OCI-M2 (cell line): ENCODE data around the gene CYP4F12.

Experiments
- DNase-seq: peaks from one replicate; lab custom pipeline; 2025; ENCODE audit not compliant: unreplicated experiment; lab: John Stamatoyannopoulos, UW

CYP4F12 gene, protein sequence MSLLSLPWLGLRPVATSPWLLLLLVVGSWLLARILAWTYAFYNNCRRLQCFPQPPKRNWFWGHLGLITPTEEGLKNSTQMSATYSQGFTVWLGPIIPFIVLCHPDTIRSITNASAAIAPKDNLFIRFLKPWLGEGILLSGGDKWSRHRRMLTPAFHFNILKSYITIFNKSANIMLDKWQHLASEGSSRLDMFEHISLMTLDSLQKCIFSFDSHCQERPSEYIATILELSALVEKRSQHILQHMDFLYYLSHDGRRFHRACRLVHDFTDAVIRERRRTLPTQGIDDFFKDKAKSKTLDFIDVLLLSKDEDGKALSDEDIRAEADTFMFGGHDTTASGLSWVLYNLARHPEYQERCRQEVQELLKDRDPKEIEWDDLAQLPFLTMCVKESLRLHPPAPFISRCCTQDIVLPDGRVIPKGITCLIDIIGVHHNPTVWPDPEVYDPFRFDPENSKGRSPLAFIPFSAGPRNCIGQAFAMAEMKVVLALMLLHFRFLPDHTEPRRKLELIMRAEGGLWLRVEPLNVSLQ

DNA sequence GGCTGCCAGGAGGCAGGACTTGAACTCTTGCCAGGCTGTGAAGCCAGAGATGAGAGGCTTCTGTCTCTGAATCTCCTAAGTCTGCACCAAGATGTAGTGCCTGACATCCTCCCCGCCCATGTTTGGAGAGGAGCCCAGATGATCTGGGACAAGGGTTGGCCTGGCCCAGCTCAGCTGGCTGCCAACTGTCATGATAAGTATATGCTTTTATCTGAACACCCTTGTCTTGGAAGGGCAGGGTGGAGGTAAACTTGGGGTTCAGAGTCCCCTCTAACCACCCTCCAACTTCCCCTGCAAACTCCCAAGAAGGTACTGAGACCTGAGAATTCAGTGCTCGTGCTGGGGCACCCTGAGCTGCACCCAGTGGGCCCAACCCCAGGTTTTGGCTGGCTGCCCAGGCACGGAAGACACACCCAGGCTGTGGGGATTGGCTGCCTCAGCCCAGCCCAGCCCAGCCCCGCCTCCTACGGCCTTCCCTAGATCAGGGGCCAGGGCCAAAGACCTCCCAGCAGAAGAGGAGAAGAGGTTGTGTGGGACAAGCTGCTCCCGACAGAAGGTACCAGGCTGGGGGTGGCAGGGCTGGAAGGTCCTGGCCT lies at the start of gene CYP4F12:
Gene CYP4F12 (plus strand): TSS at position 508 of the 596 bp plus-strand sequence. CDS start 443 bp downstream, outside the sequence.
- DNase-seq: no peak

DNA sequence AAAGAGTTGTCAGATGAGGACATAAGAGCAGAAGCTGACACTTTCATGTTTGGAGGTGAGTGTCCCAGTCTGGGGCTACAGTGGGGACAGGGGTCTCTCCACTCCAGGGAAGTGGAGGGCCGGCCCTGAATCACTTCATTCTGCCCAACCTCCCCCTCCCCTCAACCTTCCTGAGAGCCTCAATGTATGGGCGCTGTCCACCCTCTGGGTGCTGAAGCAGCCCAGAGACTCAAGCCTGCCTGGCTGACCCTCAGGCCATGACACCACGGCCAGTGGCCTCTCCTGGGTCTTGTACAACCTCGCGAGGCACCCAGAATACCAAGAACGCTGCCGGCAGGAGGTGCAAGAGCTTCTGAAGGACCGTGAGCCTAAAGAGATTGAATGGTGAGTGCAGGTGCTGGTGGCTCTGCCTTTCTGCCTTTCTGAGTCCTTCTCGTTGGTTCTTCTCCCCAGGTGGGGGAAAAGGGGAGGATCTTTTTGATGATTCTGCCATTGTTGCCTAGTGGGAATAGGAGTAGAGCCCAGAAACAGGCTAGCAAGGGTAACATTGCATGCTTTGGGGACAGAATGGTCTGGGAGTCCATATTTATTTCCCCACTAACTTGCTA lies 49.1 kb upstream of the CYP4F12 start:
- peak; percentile 7 for DNase-seq

DNA sequence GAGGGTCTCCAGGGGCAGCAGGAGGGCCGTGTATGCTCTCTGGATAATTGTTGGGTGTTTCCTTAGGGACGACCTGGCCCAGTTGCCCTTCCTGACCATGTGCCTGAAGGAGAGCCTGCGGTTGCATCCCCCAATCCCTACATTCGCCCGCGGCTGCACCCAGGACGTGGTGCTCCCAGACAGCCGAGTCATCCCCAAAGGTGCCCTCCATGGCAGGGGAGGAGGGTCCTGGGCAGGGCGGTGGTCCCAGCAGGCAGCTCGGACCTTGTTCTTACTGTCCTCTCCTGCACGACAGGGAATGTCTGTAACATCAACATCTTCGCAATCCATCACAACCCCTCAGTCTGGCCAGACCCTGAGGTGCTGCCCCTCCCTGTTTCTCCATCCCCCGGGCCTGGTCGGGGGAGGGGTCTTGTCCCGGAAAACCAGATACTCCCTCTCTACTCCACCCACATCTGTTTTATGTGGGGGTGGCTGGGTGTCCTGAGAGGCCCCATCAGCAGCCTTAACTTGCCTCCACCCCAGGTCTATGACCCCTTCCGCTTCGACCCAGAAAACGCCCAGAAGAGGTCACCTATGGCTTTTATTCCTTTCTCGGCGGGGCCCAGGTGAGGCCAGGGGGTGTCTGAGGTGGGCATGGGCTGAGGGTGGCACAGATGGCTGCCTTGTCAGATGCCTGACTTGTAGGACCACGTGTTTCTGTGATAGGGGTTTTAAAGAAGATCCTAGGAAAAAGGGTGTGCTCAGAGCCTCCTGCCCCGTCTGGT lies 44.5 kb upstream of the CYP4F12 start:
- DNase-seq: no peak

DNA sequence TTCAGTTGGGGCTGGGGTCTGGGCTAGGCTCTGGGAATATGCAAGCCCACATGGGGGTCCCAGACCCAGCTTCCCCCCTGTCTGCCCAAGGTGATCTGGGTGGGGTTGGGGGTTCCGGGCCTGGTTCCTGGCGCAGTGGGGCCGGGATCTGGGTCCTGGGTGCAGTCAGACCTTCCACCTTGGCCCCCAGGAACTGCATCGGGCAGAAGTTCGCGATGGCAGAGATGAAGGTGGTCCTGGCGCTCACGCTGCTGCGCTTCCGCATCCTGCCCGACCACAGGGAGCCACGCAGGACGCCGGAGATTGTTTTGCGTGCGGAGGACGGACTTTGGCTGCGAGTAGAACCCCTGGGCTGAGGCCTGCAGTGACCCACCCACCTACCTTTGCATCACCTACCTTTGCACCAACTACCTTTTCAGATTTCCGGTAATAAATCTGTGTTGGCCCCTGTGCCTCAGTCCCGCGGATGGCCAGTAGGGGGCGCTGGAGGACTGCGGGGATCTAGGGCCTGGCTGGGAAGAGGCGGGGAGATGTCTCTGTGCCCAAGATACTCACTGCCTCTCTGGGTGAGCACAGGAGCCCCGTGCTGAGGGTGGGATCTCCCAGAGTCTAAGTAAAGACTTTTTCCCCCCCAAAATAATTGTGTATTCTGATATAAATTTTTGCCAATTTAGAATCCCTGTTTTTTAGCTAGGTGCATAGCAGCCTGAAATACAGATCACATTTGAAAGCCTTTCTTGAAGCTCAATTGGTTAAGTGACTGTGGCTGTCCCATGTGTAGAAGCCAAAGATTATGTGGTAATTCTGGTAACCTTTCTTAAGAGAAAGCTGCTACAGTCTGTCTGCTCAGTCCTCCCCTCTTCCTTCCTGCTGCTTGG lies 43.6 kb upstream of the CYP4F12 start:
- peak; percentile 4 for DNase-seq

DNA sequence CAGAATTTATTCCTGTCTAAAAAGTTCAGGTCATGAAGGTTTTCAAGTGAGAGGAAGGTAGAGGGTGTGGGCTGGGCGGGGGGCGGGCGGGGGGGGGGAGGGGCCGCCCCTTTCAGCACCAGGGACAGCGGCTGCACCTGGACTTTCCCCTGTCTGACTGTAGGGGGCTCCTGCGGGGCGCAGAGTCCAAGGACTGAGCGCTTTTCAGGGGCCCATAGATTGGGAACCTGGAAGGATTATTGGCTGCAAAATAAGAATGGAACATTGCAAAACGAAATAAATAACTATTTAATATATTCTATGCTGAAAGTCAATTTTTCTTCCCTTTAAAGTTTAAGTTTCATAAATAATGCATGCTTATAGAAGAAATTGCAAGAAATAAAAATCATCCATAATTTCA lies 41.1 kb upstream of the CYP4F12 start:
- no peak for DNase-seq

DNA sequence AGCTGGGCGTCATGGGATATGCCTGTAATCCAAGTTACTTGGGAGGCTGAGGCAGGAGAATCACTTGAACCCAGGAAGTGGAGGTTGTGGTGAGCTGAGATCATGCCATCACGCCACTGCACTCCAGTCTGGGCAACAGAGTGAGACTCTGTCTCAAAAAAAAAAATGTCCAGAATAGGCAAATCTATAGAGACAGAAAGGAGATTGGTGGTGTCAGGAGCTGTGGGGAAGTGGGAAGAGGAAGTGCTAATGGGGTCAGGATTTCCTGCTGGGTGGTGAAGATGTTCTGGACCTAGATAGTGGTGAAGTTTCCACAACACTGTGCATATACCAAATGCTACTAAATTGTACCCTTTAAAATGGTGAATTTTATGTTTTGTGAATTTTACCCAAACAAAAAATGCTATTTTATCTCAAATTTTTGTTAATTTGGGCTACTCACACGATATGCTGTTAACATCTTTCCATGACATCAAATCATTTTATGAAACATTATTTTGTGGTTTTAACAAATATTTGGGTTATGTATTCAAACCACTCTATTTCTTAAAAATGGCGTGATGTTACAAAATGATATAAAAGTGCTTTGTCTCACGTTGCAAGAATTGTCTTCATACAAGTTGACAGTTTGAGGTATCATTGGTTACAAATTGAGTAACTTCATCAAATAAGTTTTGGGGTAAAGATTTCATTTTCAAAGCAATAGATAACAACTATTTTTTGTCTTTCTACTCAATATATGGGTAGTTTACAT lies 39.6 kb upstream of the CYP4F12 start:
- DNase-seq: no peak

DNA sequence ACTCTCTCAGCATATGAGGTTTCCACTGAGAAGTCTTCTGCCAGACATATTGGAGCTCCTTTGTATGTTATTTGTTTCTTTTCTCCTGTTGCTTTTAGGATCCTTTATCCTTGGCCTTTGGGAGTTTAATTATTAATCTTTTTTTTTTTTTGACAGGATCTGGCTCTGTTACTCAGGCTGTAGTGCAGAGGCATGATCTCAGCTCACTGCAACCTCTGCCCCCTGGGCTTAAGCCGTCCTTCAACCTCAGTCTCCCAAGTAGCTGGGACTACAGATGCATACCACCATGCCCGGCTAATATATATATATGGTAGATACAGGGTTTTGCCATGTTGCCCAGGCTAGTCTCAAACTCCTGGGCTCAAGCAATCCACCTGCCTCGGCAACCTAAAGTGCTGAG lies 38.8 kb upstream of the CYP4F12 start:
- no peak for DNase-seq

DNA sequence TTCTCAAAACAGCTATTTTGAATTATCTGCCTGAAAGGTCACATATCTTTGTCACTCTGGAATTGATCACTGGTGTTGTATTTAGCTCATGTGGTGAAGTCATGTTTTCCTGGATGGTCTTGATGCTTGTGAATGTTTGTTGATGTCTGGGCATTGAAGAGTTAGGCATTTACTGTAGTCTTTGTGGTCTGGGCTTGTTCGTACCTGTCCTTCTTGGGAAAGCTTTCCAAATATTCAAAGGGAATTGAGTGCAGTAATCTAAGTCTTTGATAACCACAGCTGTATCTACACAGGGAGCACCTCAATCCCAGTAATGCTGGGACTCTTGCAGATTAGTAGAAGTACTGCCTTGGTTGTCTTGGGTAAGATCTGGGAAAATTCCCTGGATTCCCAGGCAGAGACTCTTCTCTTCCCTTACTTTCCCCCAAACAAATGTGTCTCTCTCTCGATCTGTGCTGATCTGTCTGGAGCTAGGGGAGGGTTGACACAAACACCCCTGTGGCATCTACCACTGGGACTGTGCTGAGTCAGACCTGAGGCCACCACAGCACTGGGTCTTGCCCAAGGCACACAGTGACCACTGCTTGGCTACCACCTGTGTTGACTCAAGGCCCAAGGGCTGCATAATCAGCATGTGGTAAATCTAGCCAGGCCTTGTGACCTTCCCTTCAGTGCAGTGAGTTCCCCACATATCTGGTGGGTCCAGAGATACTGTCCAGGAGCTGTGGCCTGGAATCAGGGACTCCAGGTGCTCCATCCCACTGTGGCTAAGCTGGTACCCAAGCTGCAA lies 37.7 kb upstream of the CYP4F12 start:
- DNase-seq: no peak

DNA sequence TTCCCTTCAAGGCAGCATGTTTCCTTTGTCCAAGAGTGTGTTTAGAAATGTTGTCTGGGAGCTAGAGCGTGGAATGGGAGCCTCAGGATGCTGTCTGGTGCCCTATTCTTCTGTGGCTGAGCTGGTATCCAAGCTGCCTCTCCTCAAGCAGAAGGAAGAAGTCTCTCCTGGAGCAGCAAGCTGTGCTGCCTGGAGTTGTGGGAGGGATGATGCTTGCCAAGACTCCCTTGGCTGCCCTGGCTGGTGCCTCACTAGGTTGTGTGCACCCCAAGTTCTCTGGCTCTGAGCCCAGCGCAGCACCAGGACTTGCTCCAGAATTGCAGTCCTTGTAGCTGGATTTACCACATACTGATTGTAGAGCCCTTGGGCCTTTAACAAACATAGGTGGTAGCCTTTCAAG lies 36.9 kb upstream of the CYP4F12 start:
- DNase-seq: no peak

DNA sequence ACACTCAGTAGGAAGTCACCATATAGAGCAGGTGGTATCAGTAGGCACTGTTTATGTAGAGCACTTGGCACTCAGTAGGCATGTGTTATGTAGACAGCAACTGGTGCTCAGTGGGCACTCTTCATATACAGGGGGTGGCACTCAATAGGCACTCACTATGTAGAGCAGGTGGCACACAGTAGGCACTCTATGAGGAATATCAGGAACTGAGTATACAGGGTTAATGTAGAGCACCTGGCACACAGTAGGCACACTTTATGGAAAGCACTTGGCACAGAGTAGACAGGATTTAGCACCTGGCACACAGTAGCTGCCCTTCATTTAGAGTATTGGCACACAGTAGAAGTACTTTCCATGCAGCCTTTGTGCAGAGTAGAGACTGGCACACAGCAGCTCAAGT lies 33.3 kb upstream of the CYP4F12 start:
- no peak for DNase-seq

DNA sequence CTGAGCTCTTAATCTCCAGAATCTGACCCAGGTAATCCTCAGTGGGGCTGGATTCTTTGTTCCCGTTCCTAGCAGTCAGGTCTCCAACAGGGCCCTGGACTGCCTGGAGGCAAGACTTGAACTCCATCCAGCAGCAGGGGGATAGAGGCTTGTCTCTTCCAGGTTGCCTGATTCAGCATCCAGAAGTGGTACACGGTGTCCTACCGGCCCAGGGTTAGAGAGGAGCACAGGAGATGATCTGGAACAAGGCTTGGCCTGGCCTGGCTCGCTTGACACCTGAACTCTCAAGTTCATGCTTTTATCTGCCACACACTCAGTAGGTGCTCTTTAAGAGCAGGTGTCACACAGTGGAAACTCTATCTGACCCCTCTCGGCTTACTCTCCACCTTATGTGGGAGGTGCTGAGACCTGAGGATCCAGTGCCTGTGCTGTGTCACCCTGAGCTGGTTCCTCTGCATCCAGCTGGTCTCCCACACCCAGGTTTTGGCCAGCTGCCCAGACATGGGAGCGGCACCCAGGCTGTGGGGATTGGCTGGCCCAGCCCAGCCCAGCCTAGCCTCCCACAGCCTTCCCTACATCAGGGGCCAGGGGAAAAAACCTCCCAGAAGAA lies 32.5 kb upstream of the CYP4F12 start, which contains the start of gene CYP4F3:
Gene CYP4F3 (plus strand): TSS at position 604 of the 610 bp plus-strand sequence. CDS start 519 bp downstream, outside the sequence.
- DNase-seq: no peak

DNA sequence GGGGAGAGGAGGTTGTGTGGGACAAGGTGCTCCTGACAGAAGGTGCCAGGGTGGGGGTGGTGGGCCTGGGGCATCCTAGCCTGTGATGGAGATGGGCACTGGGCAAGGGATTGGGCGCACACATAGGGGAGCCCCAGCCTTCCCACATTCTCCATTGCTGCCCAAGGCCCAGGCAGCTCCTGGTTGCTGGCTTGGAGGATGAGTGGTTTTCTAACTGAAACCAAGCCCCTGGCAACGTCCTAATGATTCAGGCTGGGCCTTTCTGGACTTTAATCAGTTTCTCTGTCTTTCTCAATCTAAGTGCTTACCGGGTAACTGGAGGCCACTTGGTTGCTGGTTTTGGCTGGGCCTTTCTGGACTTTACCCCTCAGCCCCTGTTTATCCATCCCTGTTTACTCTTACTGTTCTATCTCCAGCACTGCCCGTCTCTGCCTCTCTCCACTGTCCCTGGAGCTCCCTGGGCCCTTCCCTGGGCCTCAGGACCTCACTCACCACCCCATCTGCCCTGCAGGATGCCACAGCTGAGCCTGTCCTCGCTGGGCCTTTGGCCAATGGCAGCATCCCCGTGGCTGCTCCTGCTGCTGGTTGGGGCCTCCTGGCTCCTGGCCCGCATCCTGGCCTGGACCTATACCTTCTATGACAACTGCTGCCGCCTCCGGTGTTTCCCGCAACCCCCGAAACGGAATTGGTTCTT lies 31.8 kb upstream of the CYP4F12 start:
- no peak for DNase-seq

DNA sequence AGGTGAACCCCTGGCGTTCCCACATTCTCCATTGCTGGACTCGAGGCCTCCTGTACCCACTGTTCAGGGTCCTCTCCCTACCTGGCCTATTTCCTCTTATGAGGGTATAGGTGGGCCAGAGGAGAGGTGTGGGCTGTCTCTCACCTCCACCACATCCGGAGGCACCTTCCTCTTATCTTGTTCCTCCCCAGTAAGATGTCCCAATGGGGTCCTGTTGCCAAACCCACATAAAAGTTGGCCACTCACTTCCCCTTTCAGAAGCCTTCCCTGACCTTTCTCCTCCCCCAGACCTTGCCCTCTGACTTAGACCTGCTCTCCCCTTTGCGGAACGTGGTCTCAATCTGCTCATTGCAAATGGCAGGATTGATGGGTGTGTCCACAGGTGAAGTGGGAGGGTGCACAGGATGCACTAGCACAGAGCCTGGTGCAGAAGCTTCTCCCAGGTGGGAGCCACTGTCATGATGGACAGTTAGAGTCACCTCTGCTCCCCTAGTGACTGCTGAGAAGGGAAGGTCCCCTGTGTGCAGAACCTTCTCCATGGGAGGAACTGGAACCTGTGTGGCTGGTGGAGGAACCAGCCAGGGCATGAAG lies 30.9 kb upstream of the CYP4F12 start:
- DNase-seq: no peak

DNA sequence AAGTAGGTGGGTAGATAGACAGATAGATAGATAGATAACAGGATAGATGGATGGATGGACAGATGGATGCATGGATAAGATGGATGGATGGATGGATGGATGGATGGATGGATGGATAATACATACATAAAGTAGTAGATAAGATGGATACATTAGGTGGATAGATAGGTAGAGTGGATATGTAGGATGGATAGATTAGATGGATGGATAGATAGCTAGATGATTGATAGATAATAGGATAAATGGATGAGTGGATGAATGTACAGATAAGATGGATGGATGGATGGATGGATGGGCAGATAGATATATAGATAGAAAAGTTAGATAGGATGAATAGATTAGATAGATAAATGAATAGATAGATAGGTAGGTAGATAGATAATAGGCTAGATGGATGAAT lies 30.1 kb upstream of the CYP4F12 start:
- DNase-seq: no peak

DNA sequence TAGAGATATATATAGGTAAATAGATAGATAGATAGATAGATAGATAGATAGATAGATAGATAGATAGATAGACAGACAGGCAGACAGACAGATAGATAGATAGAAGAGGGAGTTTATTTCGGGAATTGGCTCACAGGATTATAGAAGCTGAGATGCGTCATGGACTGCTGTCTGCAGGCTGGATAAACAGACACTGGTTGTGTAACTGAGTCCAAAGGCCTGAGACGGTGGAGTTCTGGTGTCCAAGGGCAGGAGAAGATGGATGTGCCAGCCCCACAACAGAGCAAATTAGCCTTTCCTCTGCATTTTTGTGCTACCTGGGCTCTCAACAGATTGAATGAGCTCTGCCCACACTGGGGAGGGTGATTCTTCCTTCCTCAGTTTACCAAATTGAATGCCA lies 29.5 kb upstream of the CYP4F12 start:
- no peak for DNase-seq

DNA sequence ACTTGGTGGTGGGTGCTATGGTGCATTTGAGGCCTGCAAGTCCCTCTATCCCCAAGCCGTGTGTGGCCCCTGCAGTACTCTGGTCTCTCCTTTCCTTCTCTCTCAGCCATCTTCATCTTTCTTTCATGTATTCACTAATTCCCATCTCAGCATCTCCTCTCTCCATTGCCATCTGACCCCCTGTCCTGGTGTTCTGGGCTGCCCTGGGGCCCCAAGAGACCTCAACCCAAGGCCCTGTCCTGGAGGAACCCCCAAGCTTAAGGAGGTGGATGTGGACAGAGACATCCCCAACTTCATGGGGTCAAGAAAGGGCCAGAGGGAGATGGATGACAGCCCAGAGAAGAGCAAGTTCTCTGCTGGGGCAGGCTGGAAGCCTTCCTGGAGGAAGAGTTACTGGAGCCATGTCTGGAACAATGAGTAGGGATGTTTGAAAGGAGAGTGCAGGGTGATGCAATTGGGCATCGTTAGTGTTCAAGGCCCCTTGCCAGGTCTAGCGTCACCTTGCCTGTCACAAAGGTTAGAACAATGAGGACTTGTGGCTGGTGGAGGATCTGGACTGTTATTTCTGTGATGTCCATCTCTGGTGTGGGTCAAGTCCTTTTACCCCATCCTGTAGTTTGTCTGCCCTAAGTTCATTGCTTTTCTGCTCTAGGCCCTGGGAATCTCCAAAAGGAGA lies 28.7 kb upstream of the CYP4F12 start:
- DNase-seq: no peak

DNA sequence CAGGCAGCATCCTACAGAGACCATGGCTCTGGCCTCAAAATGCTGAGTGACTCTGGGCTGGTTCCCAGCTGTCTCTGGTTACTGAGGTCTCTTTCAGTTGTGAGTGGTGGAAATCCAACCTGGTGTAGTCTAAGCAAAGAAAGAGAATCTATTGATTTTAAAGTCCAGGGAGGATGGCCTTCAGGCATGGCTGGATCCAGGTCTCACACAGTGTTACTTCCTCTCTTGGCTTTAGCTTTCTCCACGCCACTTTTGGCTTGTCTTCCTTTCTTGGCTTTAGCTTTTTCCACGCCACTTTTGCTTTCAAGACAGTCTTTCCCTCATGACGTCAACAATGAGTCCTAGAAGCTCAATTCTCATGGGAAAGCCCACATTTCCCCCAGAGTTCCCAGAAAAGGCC lies 28.1 kb upstream of the CYP4F12 start:
- no peak for DNase-seq
